ENCODE measurements around the gene ZNF770. TPM values are rescaled to one million over a fixed set of nuclear protein-coding genes. Genes with fewer than 3 reads are reported as not detected.

ZNF770 gene
- total RNA-seq (2014; rRNA removed; shearing (Covaris generic)) = 12.8 and 15.5 TPM in 2 replicates
- total RNA-seq (2022) = 29.8 and 30.0 TPM in 2 replicates
- percentile 95 among the genes with signal in this experiment for Bru-seq, nascent RNA
- percentile 93 among the genes with signal in this experiment for BruChase-seq, experiment 1, labeled RNA remaining after a 6-hour chase
- BruChase-seq, experiment 2, labeled RNA remaining after a 2-hour chase = percentile 99 among the genes with signal in this experiment
- long read RNA-seq, full-length matches to known transcripts = 6 of 14 reads
- long read RNA-seq, partial matches to known transcripts = 0 of 14 reads
- long read RNA-seq, other reads (novel, unspliced or antisense) = 8 of 14 reads

DNA sequence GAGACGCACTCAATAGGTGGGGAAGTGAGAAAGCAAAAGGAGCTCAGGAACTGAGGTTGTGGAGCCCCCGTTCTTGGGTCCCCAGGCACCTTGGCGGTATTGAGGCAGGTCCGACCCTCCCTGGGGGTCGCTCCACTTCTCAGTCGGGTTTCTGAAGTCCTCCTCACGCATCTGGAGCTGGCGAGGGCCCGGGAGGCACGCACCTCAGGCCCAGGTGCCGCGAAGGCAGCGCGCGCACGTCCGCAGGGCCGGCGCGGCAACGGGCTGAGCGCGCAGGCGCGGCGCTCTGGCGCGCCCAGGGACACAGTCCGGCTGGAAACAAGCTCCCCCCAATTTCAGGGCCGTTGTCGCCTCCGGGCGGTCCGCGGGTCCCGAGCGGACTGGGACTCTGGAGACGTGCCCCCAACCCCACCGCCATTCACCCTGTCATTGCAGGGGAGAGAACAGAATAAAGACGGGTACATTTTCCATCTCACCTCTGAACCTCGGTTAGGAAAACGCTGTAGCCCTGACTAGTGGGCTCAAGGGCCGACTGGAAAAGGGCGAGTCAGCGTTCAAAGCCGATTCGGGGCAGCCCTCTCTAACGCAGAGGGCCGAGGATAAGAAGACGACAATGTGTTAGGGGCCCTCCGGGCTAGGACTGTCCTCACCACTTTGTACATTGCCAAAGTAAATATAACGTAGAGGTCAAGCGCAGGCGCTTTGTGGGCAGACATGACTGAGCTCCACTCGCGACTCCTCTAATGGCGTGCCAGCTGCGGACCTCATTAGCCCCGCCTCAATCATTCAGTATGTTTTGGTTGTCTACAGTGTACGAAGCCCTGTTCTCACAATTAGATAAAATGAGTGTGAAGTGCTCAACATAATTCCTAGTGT is at the start of gene ZNF770:
Gene ZNF770 (minus strand): TSS at position 261 of the 876 bp plus-strand sequence. CDS start 4,853 bp downstream, outside the sequence.
- peaks cover 25% of the 10 kb centered on the region for H4K20me1 ChIP-seq (ENCODE audit: insufficient read depth, low read length)
- peak within 1 kb of the TSS; percentile 100 for H2AFZ ChIP-seq (ENCODE audit: low read length)
- H3K4me2 ChIP-seq (ENCODE audit: low read length) = peak within 1 kb of the TSS; percentile 99
- CTCF ChIA-PET (ENCODE audit: unreplicated experiment) = interaction anchor here (1.1 kb wide), 1 partner anchor 13 kb away, joined by 4 read pairs; no protein-coding TSS in a partner anchor
- H3K79me2 ChIP-seq (ENCODE audit: insufficient read depth, low read depth, low read length) = peaks cover 48% of the 10 kb centered on the region
- intact Hi-C loops (cut with micrococcal nuclease; ENCODE audit: unreplicated experiment) = loop anchor here (2.0 to 5.0 kb wide), 2 partner anchors 19 to 761 kb away; partner anchors contain the start of genes AQR and EMC4
- TF ChIP-seq CTCF (conservative IDR thresholded peaks at IDR 0.05; ENCODE audit: low read length) (no peak), EZH2phosphoT487 (IDR thresholded peaks at IDR 0.05; ENCODE audit: borderline replicate concordance, low read depth, low read length) (no peak)
- peak within 1 kb of the TSS; percentile 98 for H3K4me3 ChIP-seq (ENCODE audit: low read depth, low read length, poor library complexity, severe bottlenecking)
- peaks cover 34% of the 10 kb centered on the region for H3K4me1 ChIP-seq (ENCODE audit: insufficient read depth, low read length, poor library complexity, severe bottlenecking)
- POLR2A ChIA-PET = interaction anchor here (0.6 to 4.3 kb wide), 5 partner anchors 11 to 861 kb away, joined by 3 to 39 read pairs (median 5); partner anchors contain the start of gene AQR
- peaks cover 32% of the 10 kb centered on the region for H3K36me3 ChIP-seq (ENCODE audit: insufficient read depth, low read length)
- no peaks in the 10 kb centered on the region for H3K9me2 ChIP-seq (ENCODE audit: insufficient read depth, low read length)
- peak within 1 kb of the TSS; percentile 63 for H3K27ac ChIP-seq (ENCODE audit: low read depth, low read length, poor library complexity, severe bottlenecking)
- TSS peak; percentile 93 for BruUV-seq (replicated peaks)
- no peaks in the 10 kb centered on the region for H3K9me3 ChIP-seq (ENCODE audit: low read length)
- DNase-seq (ENCODE audit: low spot score) = peak; percentile 86

GRCh38 chr15:35028235-35028984 is 40.3 kb upstream of the ZNF770 start:
- no peak overlapping the region for H3K27ac ChIP-seq (ENCODE audit: low read depth, low read length, poor library complexity, severe bottlenecking)
- no peaks in the 10 kb centered on the region for H3K9me3 ChIP-seq (ENCODE audit: low read length)
- POLR2A ChIA-PET = interaction anchor here (1.1 kb wide), 1 partner anchor 22 kb away, joined by 4 read pairs; no protein-coding TSS in a partner anchor
- H3K4me2 ChIP-seq (ENCODE audit: low read length) = no peak overlapping the region
- no peaks in the 10 kb centered on the region for H3K9me2 ChIP-seq (ENCODE audit: insufficient read depth, low read length)
- BruUV-seq (replicated peaks) = no TSS peak
- CTCF ChIA-PET (ENCODE audit: unreplicated experiment) = no interaction called here
- intact Hi-C loops (cut with micrococcal nuclease; ENCODE audit: unreplicated experiment) = no loop called here
- no peaks in the 10 kb centered on the region for H3K36me3 ChIP-seq (ENCODE audit: insufficient read depth, low read length)
- TF ChIP-seq EZH2phosphoT487 (IDR thresholded peaks at IDR 0.05; ENCODE audit: borderline replicate concordance, low read depth, low read length) = no peak
- no peak for TF ChIP-seq CTCF (conservative IDR thresholded peaks at IDR 0.05; ENCODE audit: low read length)
- no peaks in the 10 kb centered on the region for H3K4me1 ChIP-seq (ENCODE audit: insufficient read depth, low read length, poor library complexity, severe bottlenecking)
- H3K4me3 ChIP-seq (ENCODE audit: low read depth, low read length, poor library complexity, severe bottlenecking) = no peak overlapping the region
- no peaks in the 10 kb centered on the region for H3K79me2 ChIP-seq (ENCODE audit: insufficient read depth, low read depth, low read length)
- no peak for DNase-seq (ENCODE audit: low spot score)
- H4K20me1 ChIP-seq (ENCODE audit: insufficient read depth, low read length) = no peaks in the 10 kb centered on the region
- H2AFZ ChIP-seq (ENCODE audit: low read length) = no peak overlapping the region

Data from OCI-LY7 (cell line).